HG03103 (cell line): ENCODE data around the gene PAX5.

Source experiments
- ATAC-seq: cut with Tn5 transposase; IDR thresholded peaks from one replicate; pipeline ENCODE4 v1.9.1; 2021; ENCODE audit warnings: low read depth; ENCODE audit not compliant: unreplicated experiment

PAX5 gene

DNA sequence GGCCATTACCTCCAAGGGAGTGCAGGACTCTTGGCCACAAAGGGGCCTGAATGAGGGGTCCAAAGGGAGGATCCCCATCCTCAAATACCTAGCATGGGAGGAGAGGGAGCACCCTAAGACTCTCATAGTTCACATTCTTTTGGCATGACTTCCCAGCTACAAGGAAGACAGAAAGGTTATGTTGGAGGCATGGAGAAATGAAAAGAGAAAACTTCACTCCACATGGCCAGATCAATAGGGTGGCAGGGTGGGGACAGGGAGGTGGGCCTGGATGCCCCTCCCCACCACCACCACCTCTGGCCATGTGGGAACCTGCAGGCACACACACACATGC is 97.6 kb downstream of the PAX5 start:
- no peak for ATAC-seq

DNA sequence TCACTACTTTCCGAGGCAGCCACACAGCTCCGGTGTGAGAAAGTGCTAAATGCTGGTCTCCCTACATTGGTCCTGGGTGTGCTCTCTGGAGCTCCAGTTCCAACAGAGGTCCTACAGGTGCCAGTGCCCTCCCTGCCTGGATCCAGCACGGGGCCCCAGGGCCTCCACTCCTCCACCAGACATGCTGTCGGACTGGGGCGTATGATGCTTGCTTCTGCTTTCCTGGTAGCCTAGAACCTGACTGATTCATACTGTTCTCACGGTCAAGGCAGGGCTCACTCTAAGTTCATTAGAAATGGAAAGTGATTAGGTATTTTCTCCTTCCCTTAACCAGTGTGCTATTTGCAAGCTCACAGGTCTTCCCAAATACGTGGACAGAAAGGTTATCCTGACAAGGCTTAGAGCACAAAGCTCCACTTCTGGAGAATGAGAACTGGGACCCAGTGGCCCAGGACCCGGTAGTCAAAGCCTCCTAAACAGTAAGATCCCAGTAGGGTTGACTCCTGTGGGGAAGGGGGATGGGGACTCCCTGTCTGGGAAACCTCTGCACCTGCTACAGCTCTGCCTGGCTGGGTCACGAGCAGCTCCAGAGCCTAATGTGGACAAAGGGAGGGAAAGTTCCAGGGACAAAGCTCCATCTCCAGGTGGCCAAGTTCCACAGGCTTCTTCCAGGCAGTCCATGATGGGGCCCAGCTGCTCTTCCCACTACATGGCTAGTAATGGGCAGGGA is 98.1 kb downstream of the PAX5 start:
- peak; percentile 78 for ATAC-seq

DNA sequence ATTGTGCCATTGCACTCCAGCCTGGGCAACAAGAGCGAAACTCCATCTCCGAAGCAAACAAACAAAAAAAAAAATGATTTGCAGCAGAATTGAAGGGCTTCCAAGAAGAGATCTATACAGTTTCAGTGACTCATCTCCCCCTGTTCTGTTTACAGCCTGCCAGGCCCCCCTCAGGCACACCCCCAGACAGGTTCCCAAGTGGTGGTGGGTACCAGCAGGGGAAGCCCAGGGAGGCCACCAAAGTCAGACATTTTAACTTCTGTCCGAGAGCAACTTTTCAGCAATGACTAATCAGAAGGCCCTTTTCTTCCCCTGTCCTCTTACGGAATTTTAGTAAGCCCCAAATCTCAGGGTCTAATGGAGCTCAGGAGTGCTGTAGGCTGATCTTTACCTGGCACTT is 98.7 kb downstream of the PAX5 start:
- peak; percentile 11 for ATAC-seq

DNA sequence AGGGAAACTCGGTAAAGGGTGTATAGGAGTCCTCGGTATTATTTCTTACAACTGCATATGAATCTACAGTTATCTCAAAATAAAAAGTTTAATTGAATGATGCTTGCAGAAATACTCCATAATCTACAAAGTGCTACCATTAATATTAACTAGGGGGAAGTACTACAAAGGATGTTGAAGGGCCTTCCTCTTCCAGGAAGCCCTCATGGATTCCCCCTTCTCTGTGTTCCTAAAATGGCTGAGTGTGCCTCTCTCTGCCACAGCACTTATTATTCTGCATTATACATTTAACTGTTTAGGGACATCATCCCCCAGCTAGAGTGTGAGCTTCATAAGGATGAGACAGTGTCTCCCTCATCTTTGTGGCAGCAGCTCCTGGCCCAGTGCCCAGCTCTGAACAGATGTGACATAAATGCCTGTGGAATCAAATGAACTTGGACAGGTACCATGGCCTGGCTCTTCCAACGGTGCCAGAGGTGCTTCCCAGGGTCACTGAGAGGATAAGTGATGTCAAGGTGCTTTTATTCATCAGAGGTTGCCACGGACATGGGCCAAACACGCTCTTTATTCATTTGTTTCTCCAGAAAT is 99.5 kb downstream of the PAX5 start:
- ATAC-seq, result no peak

DNA sequence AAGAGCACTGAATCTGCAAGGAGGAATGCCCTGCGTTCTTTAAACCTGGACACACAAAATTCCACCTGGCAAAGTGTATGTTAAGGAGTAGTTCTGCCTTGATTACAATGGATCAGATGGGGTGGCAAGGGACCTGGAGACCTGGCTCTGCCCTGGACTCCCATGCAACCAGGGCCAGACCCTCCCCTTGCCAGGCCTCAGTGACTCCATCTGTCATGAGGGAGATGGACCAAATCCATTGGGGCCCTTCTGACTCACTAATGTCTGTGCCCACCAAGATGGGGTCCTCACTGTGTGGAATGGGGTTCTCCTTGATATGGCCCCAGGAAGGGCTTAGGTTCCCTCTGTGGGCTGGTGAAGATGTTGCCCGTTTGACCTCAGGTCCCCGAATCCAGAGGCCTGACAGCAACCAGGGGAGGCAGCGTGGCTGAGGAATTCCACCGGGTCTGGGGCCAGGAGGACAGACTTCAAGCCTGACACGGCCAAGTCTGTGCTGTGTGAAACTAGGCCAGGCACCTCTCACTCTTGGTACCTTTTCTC is 100.3 kb downstream of the PAX5 start:
- no peak for ATAC-seq

DNA sequence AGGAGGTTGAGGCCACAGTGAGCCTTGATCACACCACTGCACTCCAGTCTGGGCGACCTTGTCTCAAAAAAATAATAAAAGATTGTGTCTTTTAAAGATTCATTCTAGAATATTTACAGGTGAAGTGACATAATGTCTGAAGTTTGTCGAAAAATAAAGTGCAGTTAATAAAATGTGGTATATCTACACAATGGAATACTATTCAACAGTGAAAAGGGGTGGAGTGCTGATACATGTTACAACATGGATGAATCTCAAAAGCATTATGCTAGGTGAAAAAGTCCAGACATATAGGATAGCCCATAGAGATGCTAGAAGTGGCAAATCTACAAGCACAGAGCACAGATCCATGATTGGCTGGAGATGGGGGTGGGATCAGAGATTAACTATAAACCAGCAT is 101.9 kb downstream of the PAX5 start:
- ATAC-seq, result no peak

DNA sequence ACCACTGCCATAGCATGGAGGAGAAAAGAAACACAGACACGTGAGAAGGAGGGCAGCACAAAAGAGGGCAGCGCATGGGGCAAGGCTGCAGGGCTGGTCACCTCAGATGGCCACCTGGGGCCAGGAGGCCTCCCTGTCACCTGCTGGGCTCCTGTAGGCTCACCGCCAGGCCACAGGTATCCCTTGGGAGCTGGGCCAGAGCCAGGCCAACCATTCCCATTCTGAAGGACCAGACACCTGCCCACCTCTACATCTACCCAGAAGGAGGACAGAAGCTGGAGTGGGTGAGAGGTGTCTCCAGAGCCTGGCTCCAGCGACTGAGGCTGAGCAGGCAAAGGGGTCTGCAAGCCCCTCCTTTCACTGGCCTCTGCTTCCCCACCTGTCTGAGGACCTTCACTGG is 103.1 kb downstream of the PAX5 start:
- no peak for ATAC-seq

DNA sequence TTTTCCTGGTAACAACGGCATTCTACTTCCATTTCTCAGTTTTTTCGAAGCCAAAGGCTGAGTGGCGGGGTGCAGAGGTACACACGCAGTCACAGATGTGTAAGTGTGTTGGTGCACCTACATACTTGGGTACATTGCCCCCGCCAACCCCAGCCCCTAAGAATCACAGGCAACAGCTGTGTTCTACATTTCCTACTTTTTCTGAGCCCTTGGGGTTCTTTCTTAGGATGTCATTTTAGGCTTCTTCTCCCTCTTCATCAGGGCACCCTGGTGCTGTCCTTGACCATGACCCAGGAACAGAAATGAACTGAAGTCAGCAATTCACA is 104.8 kb downstream of the PAX5 start:
- no peak for ATAC-seq

DNA sequence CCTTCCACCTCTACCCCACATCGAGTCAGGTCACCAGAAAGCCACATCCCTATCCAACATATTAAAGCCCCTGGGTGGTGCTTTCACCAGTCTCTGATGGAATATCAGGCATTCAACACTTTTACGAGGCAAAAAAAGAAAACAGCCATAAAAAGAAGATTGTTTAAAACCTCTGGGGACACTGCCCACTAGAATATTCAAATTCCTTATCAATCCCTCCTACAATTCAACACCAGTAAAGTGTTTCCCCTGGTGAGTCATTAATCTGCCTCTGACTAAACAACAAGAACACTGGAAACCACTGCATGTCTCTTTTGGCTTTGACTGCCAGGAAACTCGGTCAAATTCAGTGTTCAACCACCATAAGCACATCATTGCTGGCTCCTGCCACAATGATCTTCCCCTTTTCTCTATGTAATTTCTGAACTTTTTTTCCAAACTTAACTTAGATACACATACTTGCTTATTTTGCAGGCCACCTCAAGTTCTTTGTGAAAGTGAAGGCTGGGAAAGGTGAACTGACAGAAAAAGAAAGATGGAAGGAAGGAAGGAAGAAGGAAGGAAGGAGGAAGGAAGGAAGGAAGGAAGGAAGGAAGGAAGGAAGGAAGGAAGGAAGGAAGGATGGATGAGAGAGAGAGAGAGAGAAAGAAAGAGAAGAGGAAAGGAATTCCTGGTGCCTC is 105.3 kb downstream of the PAX5 start:
- no peak for ATAC-seq

DNA sequence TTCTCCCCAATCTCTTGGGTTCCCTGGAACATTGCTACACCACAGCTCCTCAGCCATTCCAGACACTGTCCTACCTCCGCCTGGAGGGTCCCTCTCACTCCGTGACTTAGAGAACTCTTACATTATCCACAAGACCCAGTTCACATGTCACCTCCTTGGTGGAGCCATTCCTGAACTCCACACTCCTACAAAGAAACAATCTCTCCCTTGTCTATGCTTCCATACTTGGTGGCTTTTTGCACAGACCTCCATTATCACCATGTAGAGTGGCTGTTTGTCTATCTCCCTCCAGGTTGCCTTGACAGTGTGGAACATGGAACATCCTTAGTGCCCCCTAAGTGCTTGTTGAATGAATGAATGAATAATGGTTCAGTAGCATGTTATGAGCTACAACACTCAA is 105.9 kb downstream of the PAX5 start:
- no peak for ATAC-seq

DNA sequence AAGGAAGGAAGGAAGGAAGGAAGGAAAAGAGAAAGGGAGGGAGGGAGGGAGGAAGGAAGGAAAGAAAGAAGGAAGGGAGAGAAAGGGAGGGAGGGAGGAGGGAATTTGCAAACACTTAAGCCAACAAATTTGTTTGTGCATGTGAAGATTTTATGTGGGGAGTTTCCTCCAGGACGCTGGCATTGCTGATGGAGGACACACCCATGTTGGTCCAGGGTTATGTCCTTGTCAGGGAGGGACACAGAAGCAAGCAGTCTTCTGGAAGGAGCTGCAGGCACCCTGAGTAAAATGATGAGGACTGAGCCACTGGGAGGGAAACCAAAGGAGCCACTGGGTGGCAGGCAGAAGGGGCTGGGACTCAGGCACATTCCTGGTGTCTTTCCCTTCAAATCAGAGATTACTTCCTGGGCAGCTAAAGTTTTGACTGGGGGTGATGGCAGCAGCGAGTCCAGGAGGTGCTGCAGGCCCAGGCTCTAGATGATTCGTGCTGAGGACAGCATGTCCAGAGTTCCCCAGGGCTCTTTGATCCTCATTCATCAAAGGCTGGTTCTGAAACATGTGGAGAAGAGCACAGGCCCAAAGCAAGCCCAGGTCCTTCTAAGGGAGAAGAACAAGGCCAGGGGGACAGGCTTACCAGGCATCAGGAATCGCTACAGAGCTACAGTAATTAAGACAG is 109.2 kb downstream of the PAX5 start:
- ATAC-seq, result no peak

DNA sequence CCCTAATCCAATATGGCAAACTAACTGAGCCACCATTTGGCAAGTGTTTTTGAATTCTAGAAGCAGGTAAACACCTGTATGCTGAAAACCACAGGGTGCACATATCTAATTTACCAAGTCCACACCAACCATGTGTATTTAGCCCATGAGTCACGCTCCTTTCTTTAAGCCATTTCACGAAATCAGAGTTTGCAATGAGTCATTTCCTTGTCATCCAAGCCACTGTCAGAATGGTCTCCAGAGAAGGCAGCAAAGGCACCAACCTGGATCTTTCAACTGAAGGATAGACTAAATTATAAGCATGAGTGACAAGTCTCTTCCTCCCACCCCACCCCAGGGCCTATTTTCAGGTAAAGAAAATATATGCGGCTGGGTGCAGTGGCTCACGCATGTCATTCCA is 110.0 kb downstream of the PAX5 start:
- no peak for ATAC-seq

DNA sequence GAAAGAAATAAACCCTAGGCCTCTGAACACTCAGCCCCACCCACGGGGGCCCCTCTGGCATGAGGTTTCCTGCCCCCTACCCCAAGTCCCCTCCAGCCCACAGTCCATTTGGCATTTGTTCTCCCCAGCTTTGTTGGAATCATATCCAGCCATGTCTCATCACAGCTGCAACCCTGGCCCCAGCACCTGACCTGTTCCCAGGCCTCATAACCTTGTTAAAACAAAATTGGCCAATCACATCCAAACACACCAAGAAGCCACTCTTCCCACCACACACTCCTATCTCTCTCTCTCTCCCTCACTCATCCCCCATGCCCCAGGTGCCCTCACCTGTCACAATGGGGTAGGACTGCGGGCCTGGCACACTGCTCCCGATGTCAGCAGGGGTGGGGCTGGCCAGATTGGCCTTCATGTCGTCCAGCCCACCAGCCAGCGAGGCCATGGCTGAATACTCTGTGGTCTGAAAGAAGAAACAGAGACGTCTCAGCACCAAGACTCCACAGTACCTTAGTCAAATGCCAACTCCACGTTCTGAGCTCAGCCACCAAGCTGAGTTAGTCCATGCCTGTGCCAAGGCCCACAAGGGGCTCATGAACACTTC is 110.9 kb downstream of the PAX5 start:
- ATAC-seq, result no peak

DNA sequence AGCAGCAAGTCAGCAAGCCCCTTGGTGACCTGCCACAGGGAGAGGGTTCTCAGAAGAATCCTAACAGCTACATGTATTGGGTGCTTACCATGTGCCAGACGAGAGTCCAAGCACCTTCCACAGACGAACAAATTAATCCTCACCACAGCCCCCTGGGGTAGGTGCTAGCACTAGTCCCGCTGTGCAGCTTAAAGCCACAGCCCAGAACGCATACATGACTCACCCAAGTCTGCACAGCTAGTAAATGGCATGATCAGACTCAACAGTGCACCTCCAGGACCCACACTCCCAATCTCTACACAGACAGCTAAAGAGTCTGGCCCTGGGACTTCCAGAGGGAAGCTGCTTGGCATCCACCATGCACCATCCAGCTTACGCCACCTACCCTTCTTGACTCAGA is 111.5 kb downstream of the PAX5 start:
- ATAC-seq, result no peak

DNA sequence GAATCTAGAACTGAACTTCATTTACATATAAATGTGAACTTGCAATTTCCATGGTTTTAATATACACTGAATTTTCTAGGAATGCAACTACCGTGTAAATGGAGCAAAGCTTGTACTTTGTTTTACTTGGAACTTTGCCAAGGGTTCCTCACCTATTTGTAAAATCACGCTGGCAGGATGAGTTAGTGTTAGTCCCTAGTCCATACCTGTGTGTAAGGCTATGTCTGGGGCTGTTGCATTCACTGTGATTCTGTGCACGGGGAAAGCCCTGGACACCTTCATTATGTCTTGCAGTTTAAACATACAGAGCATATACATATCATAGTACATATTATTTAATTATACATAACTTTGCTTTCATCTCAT is 119.9 kb downstream of the PAX5 start:
- no peak for ATAC-seq

DNA sequence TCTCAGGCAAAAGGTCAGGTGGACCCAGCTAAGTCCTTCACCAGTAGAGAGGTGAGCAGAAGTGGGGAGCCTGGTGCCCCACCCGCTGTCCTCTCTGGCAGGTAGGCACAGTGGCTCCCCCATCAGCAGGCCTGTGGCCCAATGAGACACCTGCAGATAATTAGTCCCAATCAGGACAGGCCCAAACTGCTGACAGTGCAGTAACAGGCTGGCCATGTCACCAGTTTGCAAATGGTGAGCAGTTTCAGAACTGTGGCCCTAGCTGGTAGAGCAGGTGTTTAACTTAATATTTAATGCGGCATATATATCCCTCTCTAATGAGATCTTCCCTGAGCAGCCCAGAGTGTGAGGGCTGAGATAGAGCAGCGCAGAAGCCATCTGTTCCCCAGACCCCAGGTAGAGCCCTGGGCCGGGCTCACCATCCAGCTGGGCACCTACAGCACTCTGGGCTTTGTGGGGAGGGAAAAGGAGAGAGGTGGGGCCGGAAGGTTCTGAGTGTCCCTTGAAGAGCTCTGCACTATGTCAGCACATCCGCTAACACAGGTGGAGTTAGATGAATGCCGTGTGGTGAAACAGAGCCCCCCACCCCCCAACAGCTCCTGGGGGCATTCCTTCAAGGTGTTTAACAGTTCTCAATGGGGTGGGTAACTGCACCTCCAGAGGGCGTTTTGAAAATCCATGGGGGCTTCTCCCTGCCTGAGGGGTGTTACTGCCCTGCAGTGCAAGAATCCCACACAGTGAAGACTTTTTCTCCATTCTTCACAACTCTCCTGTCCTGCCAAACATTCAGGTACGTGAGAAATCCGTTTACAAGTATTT is 120.5 kb downstream of the PAX5 start:
- no peak for ATAC-seq

DNA sequence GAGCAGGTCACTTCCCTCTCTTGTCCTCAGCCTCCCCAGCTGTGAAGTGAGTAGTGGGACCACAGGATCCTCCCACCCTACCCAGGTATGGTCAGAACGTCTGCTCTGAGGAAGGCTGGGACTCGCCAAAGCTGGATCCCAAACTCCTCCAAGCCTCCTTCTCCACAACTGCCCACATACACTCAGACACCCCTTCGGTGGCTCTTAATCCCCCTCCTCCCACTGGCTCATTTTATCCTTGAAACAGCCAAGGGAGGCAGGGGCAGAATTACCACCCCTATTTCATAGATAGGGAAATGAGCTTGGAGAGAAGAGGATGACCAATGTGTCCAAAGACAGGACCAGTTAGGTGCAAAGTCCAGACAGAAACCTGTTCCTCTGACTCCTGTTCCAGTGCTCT is 121.4 kb downstream of the PAX5 start:
- ATAC-seq, result no peak

DNA sequence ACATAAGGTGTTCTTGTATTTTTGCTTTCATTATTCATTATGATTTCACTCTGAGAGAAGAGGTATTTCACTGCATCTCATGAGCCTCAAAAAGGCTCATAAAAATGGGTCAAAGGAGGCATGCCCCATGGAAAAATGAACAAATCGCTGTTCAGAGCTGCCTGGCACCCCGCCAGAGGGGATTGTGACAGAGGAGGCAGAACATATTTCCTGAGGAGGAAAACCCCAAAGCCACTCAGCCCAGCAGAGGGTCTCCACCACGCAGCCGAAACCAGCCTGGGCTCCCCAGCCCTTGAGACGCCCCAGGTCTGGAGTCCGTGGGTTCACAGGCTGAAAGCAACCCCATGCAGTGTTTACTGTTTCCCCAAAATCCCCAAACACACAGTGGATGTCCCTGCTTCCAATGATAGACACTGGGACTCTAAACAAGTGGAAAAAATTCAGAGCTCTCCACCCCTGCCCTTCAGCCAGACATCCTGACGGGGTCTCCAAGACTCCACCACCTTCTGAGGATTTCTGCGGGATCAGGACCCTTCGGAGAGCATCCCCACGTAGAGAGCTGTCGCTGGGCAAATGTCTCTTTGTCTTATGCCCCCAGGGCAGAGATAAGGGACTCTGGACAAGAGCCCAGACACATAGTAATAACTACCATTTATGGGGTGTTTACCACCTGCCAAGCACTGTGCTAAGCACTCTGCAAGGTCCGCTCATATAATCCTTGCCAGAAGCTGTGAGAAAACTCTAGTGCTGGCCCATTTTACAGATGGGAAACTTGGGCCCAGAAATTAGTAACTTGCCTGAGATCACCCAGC is 122.3 kb downstream of the PAX5 start:
- no peak for ATAC-seq

DNA sequence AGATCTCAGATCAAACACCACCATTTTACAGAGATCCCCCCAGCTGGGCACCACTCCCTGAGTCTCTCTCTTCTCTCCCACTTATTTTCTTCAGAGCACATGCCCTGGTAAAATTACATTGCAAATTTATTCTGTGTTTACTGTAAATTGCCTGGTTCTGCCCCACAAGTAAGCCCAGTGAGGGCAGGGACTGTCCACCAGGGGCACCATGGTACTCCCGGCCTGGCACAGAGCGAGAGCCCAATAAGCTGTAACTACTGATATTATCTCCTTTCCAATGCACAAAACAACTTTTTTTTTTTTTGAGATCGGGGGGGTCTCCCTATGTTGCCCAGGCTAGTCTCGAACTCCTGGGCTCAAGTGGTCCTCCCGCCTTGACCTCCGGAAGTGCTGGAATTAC is 123.0 kb downstream of the PAX5 start:
- ATAC-seq, result no peak

DNA sequence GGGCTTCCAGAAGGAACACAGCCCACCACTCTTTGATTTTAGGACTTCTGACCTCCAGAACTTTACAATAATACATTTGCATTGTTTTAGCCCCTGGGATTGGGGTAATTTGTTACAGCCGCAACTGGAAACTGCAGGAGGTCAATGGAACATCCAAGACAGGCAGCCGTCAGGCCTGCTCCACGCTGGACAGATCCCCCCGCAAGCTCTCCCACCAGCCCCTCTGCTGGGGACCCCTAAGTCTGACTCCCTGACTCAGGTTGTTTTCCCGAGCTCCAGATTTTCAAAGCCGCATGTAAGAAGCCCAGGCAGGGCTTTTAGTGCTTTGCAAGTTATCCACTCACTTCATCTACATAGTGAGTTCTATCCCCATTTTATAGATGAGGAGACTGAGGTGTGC is 127.6 kb downstream of the PAX5 start:
- no peak for ATAC-seq
